CD4-positive, alpha-beta T cell treated with Interleukin-10 for 1 hour (primary cell): ENCODE data around the gene GRM2.
"Not testable (repeated sequence)": the region's sequence is repeated elsewhere in the genome, so short reads cannot be mapped to it uniquely, and the experiment has no call there.

Source experiments
- DNase-seq: peaks from one replicate; pipeline ENCODE4 v3.0.0-alpha.2; 2020

Gene GRM2

DNA sequence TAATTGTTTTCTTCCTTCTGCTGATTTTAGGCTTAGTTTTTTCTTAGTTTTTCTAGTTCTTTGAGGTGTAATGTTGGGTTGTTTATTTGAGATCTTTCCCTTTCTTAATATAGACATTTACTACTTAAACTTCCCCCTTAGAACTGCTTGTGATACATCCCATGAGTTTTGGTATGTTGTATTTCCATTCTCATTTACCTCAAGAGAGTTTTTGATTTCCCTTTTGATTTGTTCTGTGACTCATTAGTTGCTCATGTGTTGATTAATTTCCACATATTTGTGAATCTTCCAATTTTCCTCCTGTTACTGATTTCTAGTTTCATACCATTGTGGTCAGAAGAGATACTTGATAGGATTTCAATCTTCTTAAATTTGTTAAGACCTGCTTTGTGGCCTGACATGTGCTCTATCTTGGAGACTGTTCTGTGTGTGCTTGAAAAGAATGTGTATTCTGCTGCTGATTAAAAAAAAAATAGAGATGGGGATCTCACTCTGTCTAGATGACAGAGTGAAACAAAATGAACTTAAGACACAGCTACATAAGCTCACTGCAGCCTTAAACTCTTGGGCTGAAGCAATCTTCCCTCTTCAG, 22.3 kb downstream of the GRM2 start:
- no peak for DNase-seq

- no peak for DNase-seq
Measured at GRCh38 chr3:51733859-51734571, 27.1 kb downstream of the GRM2 start.

DNA sequence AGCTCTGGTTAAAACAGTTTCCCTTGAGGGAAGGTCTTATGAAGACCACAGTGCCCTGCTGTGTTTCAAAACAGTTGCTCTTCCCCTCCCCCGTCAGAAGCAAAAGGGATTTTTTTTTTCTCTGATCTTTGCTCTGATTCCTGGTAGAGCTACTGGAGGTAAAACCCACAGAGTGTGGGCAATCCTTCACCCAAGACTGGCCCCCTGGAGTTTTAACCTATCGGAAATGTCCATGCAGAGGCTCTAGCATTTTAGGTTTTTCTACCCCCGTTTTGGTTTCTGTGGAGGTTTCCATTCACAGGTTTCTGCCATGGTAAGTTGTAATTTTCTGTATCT, 27.7 kb downstream of the GRM2 start:
- no peak for DNase-seq

DNA sequence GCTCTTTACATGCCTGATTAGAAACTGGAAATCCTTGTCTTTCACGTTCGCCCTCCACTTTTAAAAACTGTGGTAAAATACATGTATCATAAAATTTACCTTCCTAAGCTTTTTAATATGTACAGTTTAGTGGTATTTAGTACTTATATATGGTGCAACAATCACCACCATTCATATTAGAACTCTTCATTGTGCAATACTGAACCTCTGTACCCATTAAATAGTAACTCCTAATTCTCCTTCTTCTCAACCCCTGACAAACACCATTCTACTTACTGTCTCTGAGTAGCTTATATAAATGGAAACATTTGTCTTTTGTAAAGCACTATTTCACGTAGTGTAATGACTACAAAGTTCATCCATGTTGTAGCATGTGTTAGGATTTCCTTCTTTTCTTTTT, 28.2 kb downstream of the GRM2 start:
- no peak for DNase-seq

DNA sequence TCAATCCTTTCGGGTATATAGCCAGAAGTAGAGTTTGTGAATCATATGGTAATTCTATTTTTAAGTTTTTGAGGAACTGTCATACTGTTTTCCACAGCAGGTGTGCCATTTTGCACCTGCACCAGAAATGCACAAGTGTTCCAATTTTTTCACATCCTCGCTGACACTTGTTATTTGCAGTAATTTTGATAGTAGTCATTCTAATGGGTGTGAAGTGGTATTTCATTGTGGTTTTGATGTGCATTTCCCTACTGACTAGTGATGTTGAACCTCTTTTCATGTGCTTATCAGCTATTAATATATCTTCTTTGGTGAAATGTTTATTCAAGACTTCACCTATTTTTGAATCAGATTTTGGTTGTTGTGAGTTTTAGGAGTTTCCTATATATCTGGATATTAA, 29.1 kb downstream of the GRM2 start:
- DNase-seq, result no peak

DNA sequence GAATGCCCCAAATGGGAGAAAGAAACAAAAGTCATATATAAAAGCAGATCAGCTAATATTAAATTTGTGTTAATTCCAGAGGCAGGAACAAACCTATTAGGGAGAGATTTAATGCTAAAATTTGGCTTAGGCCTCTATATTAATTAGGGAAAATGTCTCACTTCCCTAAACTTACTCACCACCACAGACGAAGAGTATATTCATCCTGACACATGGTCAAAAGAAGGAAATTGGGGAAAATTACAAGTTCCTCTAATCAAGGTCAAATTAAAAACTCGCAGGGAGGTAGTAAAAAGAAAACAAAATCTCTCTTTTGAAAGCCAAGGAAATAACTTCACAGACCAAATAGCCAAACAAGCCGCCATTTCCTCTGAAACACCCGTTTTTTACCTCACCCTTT, 32.2 kb downstream of the GRM2 start:
- DNase-seq, result no peak

- not testable (repeated sequence) for DNase-seq
Measured at GRCh38 chr3:51742320-51742719, 35.5 kb downstream of the GRM2 start.

GRCh38 chr3:51742978-51743377, 36.1 kb downstream of the GRM2 start:
- not testable (repeated sequence) for DNase-seq

DNA sequence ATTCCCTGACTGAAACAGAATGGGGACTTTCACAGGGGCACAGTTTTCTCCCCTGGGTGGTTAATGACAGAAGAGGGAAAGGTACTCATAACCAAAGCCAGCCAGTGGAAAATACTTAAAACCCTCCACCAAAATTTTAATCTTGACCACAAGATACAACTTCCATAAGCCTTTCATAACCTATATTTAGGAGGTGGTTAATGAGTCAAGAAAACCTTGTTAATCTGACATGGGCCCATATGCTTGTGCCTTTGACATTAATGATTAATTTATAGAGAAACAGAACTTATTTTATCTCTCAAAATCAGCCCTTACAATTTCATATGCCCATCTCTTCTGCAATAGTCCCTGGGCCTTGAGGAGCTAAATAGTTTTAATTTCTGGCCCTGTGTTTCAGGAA, 41.0 kb downstream of the GRM2 start:
- no peak for DNase-seq

DNA sequence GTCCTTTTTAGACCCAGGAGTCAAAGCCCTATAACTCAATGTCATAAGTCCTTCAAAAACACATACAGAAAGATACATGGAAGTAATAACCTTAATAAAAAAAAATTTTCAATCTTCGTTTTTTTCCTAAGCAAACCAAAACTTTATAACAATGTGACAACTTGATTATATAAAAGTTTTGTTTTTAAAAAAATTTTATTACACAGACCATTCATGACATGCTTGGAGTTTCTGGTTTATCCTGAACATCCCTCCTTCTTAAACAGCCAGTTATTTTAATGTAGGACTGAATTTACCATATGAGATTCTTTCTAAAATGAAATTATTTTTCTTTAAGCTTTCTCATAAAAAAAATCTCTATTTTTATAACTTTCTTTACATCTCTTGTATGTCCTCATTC, 41.5 kb downstream of the GRM2 start:
- DNase-seq, result no peak

DNA sequence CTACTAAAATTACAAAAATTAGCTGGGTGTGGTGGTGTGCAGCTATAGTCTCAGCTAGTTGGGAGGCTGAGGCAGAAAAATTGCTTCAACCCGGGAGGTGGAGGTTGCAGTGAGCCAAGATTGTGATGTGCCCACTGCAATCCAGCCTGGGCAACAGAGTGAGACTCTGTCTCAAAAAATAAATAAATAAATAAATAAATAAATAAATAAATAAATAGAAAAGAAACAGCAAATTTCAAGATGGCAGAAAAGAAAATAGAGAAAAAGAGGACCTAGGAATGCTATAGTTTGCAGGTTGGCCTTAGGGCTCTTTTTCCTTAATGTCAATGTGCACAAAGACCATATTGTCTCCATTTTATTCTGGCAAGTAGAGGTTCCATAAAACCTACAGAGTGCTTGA, 44.0 kb downstream of the GRM2 start:
- no peak for DNase-seq

DNA sequence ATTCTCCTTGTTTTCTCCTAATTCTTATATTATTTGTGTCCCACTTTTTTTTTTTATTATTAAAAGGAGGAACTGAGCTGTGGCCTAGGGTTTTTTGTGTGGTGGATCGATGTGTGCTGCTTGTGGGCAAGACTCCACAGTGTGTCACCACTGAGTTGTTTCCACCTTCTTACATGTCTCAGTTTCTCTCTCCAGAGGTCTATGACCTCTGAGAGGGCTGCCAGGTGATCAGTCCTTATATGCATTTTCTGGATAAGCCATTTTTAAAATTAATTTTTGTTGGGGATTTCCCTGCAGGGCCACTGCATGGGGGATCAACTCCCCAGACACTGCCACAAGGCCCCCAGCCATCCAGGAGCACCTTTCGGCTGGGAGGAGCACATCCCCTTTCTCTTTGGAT, 44.4 kb downstream of the GRM2 start:
- no peak for DNase-seq

- not testable (repeated sequence) for DNase-seq
Measured at GRCh38 chr3:51753763-51754750, 47.2 kb downstream of the GRM2 start.

GRCh38 chr3:51759203-51759602, 52.3 kb downstream of the GRM2 start:
- no peak for DNase-seq
